Neural cell (in vitro differentiated cells): ENCODE results near the gene MYO3B. TPM values are rescaled to one million over a fixed set of nuclear protein-coding genes. Genes with fewer than 3 reads are reported as not detected.

Source experiments
- H2AFZ ChIP-seq: fragments of 200-600, 300-800 bp; sonication (generic), shearing (Covaris generic); 2 replicates; pipeline ENCODE4 v1.6.0; 2014; ENCODE audit warnings: low read depth, mild to moderate bottlenecking, antibody characterized with exemption, low read length, moderate library complexity
- H3F3A ChIP-seq: fragments of 200-600 bp; shearing (Covaris generic); 2 replicates; pipeline ENCODE4 v1.6.1; 2016; ENCODE audit warnings: mild to moderate bottlenecking, moderate library complexity, mixed read lengths, antibody characterized with exemption, low read length; ENCODE audit not compliant: insufficient read depth, poor library complexity, severe bottlenecking
- H3K27ac ChIP-seq: fragments of 200-600, 300-800 bp; sonication (generic), shearing (Covaris generic); 2 replicates; pipeline ENCODE4 v1.5.1; 2014; ENCODE audit warnings: mild to moderate bottlenecking, low read length, moderate library complexity
- H3K27me3 ChIP-seq: fragments of 300-800, 200-600 bp; sonication (generic), shearing (Covaris generic); 2 replicates; pipeline ENCODE4 v1.6.0; 2014; ENCODE audit warnings: mild to moderate bottlenecking, low read depth, low read length, moderate library complexity; ENCODE audit not compliant: insufficient read depth
- H3K36me3 ChIP-seq: fragments of 300-800, 200-600 bp; sonication (generic), shearing (Covaris generic); 2 replicates; pipeline ENCODE4 v1.5.1; 2014; ENCODE audit warnings: mild to moderate bottlenecking, antibody characterized with exemption, low read length, moderate library complexity; ENCODE audit not compliant: insufficient read depth
- H3K4me2 ChIP-seq: fragments of 300-800, 200-600 bp; sonication (generic), shearing (Covaris generic); 2 replicates; pipeline ENCODE4 v1.6.0; 2014; ENCODE audit warnings: mild to moderate bottlenecking, low read length
- H3K4me3 ChIP-seq: fragments of 300-800, 200-600 bp; sonication (generic), shearing (Covaris generic); 2 replicates; pipeline ENCODE4 v1.5.1; 2014; ENCODE audit warnings: mild to moderate bottlenecking, low read length, moderate library complexity
- H3K79me2 ChIP-seq: fragments of 200-600 bp; shearing (Covaris generic); replicated peaks from 2 replicates; pipeline ENCODE4 v1.6.0; 2014; ENCODE audit warnings: mild to moderate bottlenecking, low read length, moderate library complexity; ENCODE audit not compliant: insufficient read depth
- H3K9ac ChIP-seq: fragments of 300-800, 200-600 bp; sonication (generic), shearing (Covaris generic); 2 replicates; pipeline ENCODE4 v1.6.1; 2016; ENCODE audit warnings: mild to moderate bottlenecking, low read length, mixed read lengths
- H3K9me2 ChIP-seq: fragments of 200-600 bp; shearing (Covaris generic); 2 replicates; pipeline ENCODE4 v1.6.1; 2016; ENCODE audit warnings: mild to moderate bottlenecking, low read length, mixed read lengths; ENCODE audit not compliant: insufficient read depth
- H3K9me3 ChIP-seq: fragments of 200-600, 300-800 bp; sonication (generic), shearing (Covaris generic); 2 replicates; pipeline ENCODE4 v1.6.1; 2016; ENCODE audit warnings: mild to moderate bottlenecking, mixed run types, low read length, moderate library complexity, mixed read lengths
- H4K20me1 ChIP-seq: fragments of 200-600 bp; shearing (Covaris generic); 2 replicates; pipeline ENCODE4 v1.6.1; 2016; ENCODE audit warnings: mild to moderate bottlenecking, mixed run types; ENCODE audit not compliant: insufficient read depth
- CTCF ChIP-seq: fragments of 450-650 bp; IDR thresholded peaks from 2 replicates; pipeline ENCODE4 v1.5.1; 2014; ENCODE audit warnings: antibody characterized with exemption, mild to moderate bottlenecking, moderate library complexity; ENCODE audit not compliant: poor library complexity, severe bottlenecking
- EP300 ChIP-seq: fragments of 450-650 bp; conservative IDR thresholded peaks from 2 replicates; pipeline ENCODE4 v1.6.1; 2014; ENCODE audit warnings: antibody characterized with exemption, mild to moderate bottlenecking, moderate library complexity; ENCODE audit not compliant: poor library complexity, severe bottlenecking
- EZH2 ChIP-seq: fragments of 200-600, 300-800 bp; shearing (Covaris generic), sonication (generic); IDR thresholded peaks from 2 replicates; pipeline ENCODE4 v1.6.1; 2014; ENCODE audit warnings: antibody characterized with exemption, low read length, borderline replicate concordance, mild to moderate bottlenecking; ENCODE audit not compliant: insufficient read depth, poor library complexity, severe bottlenecking
- MXI1 ChIP-seq: fragments of 450-650 bp; conservative IDR thresholded peaks from 2 replicates; pipeline ENCODE4 v1.6.1; 2014; ENCODE audit warnings: antibody characterized with exemption, mild to moderate bottlenecking; ENCODE audit not compliant: poor library complexity, severe bottlenecking
- POLR2AphosphoS5 ChIP-seq: IDR thresholded peaks from 2 replicates; pipeline ENCODE4 v1.6.1; 2012
- RAD21 ChIP-seq: fragments of 450-650 bp; conservative IDR thresholded peaks from 2 replicates; pipeline ENCODE4 v1.6.1; 2014; ENCODE audit warnings: antibody characterized with exemption, mild to moderate bottlenecking, moderate library complexity
- REST ChIP-seq: IDR thresholded peaks from 2 replicates; pipeline ENCODE4 v1.6.1; 2012; ENCODE audit warnings: borderline replicate concordance
- polyA plus RNA-seq: library from polyadenylated mRNA; depleted of rRNA; stranded (reverse); fragments of >200 nt; gene quantifications from 2 replicates; pipeline ENCODE4 v1.2.3, GENCODE V29; 2014

Gene MYO3B
- polyA plus RNA-seq, 1 donor from 2014 or later: 0.11 TPM

GRCh38 chr2:170396799-170397459, 219.0 kb downstream of the MYO3B start (continued):
- no peak for TF ChIP-seq REST

GRCh38 chr2:170401187-170401586, 223.2 kb downstream of the MYO3B start:
- Histone ChIP-seq H3K9me2 (no peaks in the 10 kb centered on the region), H3K36me3 (no peaks in the 10 kb centered on the region), H3K79me2 (no peaks in the 10 kb centered on the region), H3K9me3 (no peaks in the 10 kb centered on the region), H3K9ac (no peak overlapping the region), H3K4me2 (no peak overlapping the region), H4K20me1 (no peaks in the 10 kb centered on the region), H3K27me3 (no peaks in the 10 kb centered on the region), H3K27ac (no peak overlapping the region), H3K4me3 (no peak overlapping the region), H3F3A (no peaks in the 10 kb centered on the region), H2AFZ (no peak overlapping the region)
- TF ChIP-seq CTCF (no peak), POLR2AphosphoS5 (no peak), MXI1 (no peak), EZH2 (no peak), EP300 (no peak), RAD21 (no peak)

GRCh38 chr2:170404846-170405245, 226.9 kb downstream of the MYO3B start:
- TF ChIP-seq POLR2AphosphoS5: no peak
- no peak for TF ChIP-seq EP300
- no peaks in the 10 kb centered on the region for H3K9me3 ChIP-seq
- H3K79me2 ChIP-seq: no peaks in the 10 kb centered on the region
- H3F3A ChIP-seq: no peaks in the 10 kb centered on the region
- H3K27ac ChIP-seq: no peak overlapping the region
- no peaks in the 10 kb centered on the region for H4K20me1 ChIP-seq
- H2AFZ ChIP-seq: no peak overlapping the region
- no peak overlapping the region for H3K4me3 ChIP-seq
- H3K27me3 ChIP-seq: no peaks in the 10 kb centered on the region
- H3K9me2 ChIP-seq: no peaks in the 10 kb centered on the region
- no peak overlapping the region for H3K9ac ChIP-seq
- H3K4me2 ChIP-seq: no peak overlapping the region
- H3K36me3 ChIP-seq: no peaks in the 10 kb centered on the region
